Esophagus muscularis mucosa (tissue), 4 donors: Measurements from ENCODE around the gene WNT1.

ENCODE experiments used
- EP300 ChIP-seq: sonication (generic); formaldehyde crosslinking; IDR thresholded peaks from one replicate; pipeline ENCODE4 v1.6.1; 2017; ENCODE audit warnings: antibody characterized with exemption
- POLR2A ChIP-seq: fragments of 450-650 bp; IDR thresholded peaks from one replicate; pipeline ENCODE4 v1.6.1; 2017; ENCODE audit warnings: antibody characterized with exemption, moderate library complexity, mild to moderate bottlenecking, low read depth
- TF ChIP-seq, protein P1 (sequence below), 3 experiments: fragments of 200-600 bp in 2 of 3; fragments of 450-650 bp in 1 of 3; sonication (generic) in 2 of 3; IDR thresholded peaks; one replicate each; pipeline ENCODE4 v1.5.1; 2017 to 2019; ENCODE audit warnings: antibody characterized with exemption in 3 of 3, mild to moderate bottlenecking in 2 of 3, moderate library complexity in 1 of 3

DNA sequence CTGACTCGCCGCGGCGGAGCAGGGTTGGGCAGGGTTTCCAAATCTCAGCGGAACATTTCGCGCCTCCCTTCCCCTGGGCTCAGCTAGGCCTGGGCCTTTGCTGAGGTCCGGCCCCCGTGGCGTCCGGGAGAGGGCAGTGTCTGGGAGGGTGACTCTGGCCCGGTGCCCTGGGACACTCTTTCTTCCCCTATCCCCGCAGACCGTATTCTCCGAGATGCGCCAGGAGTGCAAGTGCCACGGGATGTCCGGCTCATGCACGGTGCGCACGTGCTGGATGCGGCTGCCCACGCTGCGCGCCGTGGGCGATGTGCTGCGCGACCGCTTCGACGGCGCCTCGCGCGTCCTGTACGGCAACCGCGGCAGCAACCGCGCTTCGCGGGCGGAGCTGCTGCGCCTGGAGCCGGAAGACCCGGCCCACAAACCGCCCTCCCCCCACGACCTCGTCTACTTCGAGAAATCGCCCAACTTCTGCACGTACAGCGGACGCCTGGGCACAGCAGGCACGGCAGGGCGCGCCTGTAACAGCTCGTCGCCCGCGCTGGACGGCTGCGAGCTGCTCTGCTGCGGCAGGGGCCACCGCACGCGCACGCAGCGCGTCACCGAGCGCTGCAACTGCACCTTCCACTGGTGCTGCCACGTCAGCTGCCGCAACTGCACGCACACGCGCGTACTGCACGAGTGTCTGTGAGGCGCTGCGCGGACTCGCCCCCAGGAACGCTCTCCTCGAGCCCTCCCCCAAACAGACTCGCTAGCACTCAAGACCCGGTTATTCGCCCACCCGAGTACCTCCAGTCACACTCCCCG lies 3.0 kb downstream of the WNT1 start:
- TF ChIP-seq, protein P1, sequence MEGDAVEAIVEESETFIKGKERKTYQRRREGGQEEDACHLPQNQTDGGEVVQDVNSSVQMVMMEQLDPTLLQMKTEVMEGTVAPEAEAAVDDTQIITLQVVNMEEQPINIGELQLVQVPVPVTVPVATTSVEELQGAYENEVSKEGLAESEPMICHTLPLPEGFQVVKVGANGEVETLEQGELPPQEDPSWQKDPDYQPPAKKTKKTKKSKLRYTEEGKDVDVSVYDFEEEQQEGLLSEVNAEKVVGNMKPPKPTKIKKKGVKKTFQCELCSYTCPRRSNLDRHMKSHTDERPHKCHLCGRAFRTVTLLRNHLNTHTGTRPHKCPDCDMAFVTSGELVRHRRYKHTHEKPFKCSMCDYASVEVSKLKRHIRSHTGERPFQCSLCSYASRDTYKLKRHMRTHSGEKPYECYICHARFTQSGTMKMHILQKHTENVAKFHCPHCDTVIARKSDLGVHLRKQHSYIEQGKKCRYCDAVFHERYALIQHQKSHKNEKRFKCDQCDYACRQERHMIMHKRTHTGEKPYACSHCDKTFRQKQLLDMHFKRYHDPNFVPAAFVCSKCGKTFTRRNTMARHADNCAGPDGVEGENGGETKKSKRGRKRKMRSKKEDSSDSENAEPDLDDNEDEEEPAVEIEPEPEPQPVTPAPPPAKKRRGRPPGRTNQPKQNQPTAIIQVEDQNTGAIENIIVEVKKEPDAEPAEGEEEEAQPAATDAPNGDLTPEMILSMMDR (IDR thresholded peaks at IDR 0.05), result no peak
- TF ChIP-seq POLR2A (no peak), EP300 (no peak)
